Naive thymus-derived CD4-positive, alpha-beta T cell (primary cell): ENCODE results near the gene PTPRF. TPM values are rescaled to one million over a fixed set of nuclear protein-coding genes. Genes with fewer than 3 reads are reported as not detected.
A peak's percentile ranks its signal among the peaks of the same experiment; 100 is the strongest.

ENCODE experiments used
- ATAC-seq: fragments of 150-1000 bp; cut with Tn5 transposase; 2 replicates; pipeline ENCODE4 v1.10.0; 2021; ENCODE audit warnings: mild to moderate bottlenecking, moderate library complexity
- CTCF ChIA-PET: fragments of 350-600 bp; sonication (Branson Sonifier 250); formaldehyde crosslinking; loops from one replicate; lab custom pipeline; 2021; ENCODE audit warnings: antibody characterized with exemption; lab: Charles Lee
- POLR2A ChIA-PET: fragments of 350-600 bp; sonication (Branson Sonifier 250); formaldehyde crosslinking; loops from one replicate; lab custom pipeline; 2021; ENCODE audit warnings: antibody characterized with exemption, inconsistent platforms; lab: Charles Lee
- DNase-seq, 9 donors: peaks; one replicate each; pipeline versions ENCODE4 v3.0.0 to v3.0.0-alpha.2; 2020 to 2022; ENCODE audit warnings: mixed read lengths in 1 of 9
- H3K27ac ChIP-seq: one replicate; pipeline ENCODE4 v1.7.0; 2013; ENCODE audit warnings: mild to moderate bottlenecking, low read depth, low read length, moderate library complexity
- H3K27me3 ChIP-seq, 2 donors: one replicate each; pipeline ENCODE4 v1.7.0; 2013; ENCODE audit warnings: low read length in 2 of 2, mild to moderate bottlenecking in 2 of 2, moderate library complexity in 2 of 2; ENCODE audit not compliant: control insufficient read depth in 2 of 2, insufficient read depth in 2 of 2
- H3K36me3 ChIP-seq, 3 experiments: 1 replicate in 2 of 3; 2 replicates in 1 of 3; pipeline ENCODE4 v1.7.0; 2013; ENCODE audit warnings: low read length in 3 of 3, mild to moderate bottlenecking in 3 of 3, moderate library complexity in 1 of 3; ENCODE audit not compliant: insufficient read depth in 3 of 3, control insufficient read depth in 2 of 3
- H3K4me1 ChIP-seq, 2 donors: one replicate each; pipeline ENCODE4 v1.7.0; 2013; ENCODE audit warnings: low read length in 2 of 2, mild to moderate bottlenecking in 2 of 2, moderate library complexity in 1 of 2; ENCODE audit not compliant: control insufficient read depth in 2 of 2, insufficient read depth in 2 of 2
- H3K4me3 ChIP-seq: 2 replicates; pipeline ENCODE4 v1.7.0; 2013; ENCODE audit warnings: mild to moderate bottlenecking, low read length
- H3K9me3 ChIP-seq, 3 experiments: 1 replicate in 2 of 3; 2 replicates in 1 of 3; pipeline ENCODE4 v1.7.0; 2013; ENCODE audit warnings: low read length in 3 of 3; ENCODE audit not compliant: control insufficient read depth in 2 of 3
- H3K27ac Mint-ChIP-seq, 9 donors: one replicate each; pipeline ENCODE4 v1.8.0; 2020 to 2022; ENCODE audit warnings: mixed read lengths in 9 of 9, mild to moderate bottlenecking in 8 of 9, moderate library complexity in 5 of 9, inconsistent platforms in 2 of 9
- H3K27me3 Mint-ChIP-seq, 5 donors: one replicate each; pipeline ENCODE4 v1.8.0; 2021 to 2022; ENCODE audit warnings: mixed read lengths in 5 of 5, mild to moderate bottlenecking in 1 of 5
- H3K36me3 Mint-ChIP-seq, 5 donors: one replicate each; pipeline ENCODE4 v1.8.0; 2020 to 2022; ENCODE audit warnings: mixed read lengths in 5 of 5, mild to moderate bottlenecking in 3 of 5, inconsistent platforms in 1 of 5
- H3K4me1 Mint-ChIP-seq, 7 donors: one replicate each; pipeline ENCODE4 v1.8.0; 2020 to 2022; ENCODE audit warnings: mixed read lengths in 7 of 7, mild to moderate bottlenecking in 3 of 7, inconsistent platforms in 1 of 7
- H3K4me3 Mint-ChIP-seq, 10 donors: one replicate each; pipeline ENCODE4 v1.8.0; 2020 to 2022; ENCODE audit warnings: mild to moderate bottlenecking in 10 of 10, mixed read lengths in 10 of 10, moderate library complexity in 6 of 10, inconsistent platforms in 2 of 10
- H3K9me3 Mint-ChIP-seq, 11 donors: one replicate each; pipeline ENCODE4 v1.8.0; 2020 to 2022; ENCODE audit warnings: mixed read lengths in 11 of 11, mild to moderate bottlenecking in 4 of 11, inconsistent platforms in 1 of 11, moderate library complexity in 1 of 11
- intact Hi-C, 2 donors: fragments of 100-400 bp; cut with micrococcal nuclease; formaldehyde crosslinking; loops; one replicate each; pipeline ENCODE4 v1.15.1; 2023
- polyA plus RNA-seq, 2 donors: library from polyadenylated mRNA; unstranded; fragments of 300-500 nt; fragmentation: Illumina TruSeq; gene quantifications; one replicate each; pipeline ENCODE4 v1.2.3, GENCODE V29; 2021
- total RNA-seq, 6 experiments: library from RNA in 5 of 6; stranded (reverse) in 5 of 6; gene quantifications; 1 replicate in 5 of 6; 2 replicates in 1 of 6; pipeline ENCODE4 v1.2.3 and lab custom pipeline; 2021 to 2026

Gene PTPRF
- total and polyA plus RNA-seq, 7 experiments from 2014 or later, result 0.49 to 2.3 (median 1.8) TPM; not detected in 4

- Mint-ChIP-seq H3K4me3 (no peak overlapping the region), H3K27ac (no peak overlapping the region), H3K27me3 (no peaks in the 10 kb centered on the region), H3K4me1 (no peaks in the 10 kb centered on the region), H3K9me3 (no peaks in the 10 kb centered on the region), H3K36me3 (no peaks in the 10 kb centered on the region)
- Histone ChIP-seq H3K36me3 (no peaks in the 10 kb centered on the region), H3K4me1 (no peaks in the 10 kb centered on the region), H3K4me3 (no peak overlapping the region), H3K27ac (no peak overlapping the region), H3K27me3 (no peaks in the 10 kb centered on the region), H3K9me3 (no peaks in the 10 kb centered on the region)
- DNase-seq, result no peak
- ATAC-seq, result peak; percentile 34
- POLR2A ChIA-PET, result no interaction called here
- CTCF ChIA-PET, result no interaction called here
- intact Hi-C loops, result no loop called here
Observed at GRCh38 chr1:43597028-43597427, 66.3 kb downstream of the PTPRF start.

- DNase-seq, result no peak
- no peaks in the 10 kb centered on the region for H3K4me1 Mint-ChIP-seq
- ATAC-seq, result no peak
- no peaks in the 10 kb centered on the region for H3K9me3 ChIP-seq
- no peaks in the 10 kb centered on the region for H3K36me3 ChIP-seq
- intact Hi-C loops, result no loop called here
- H3K4me3 Mint-ChIP-seq, result no peak overlapping the region
- no peaks in the 10 kb centered on the region for H3K27me3 Mint-ChIP-seq
- no peak overlapping the region for H3K27ac Mint-ChIP-seq
- no peak overlapping the region for H3K4me3 ChIP-seq
- CTCF ChIA-PET, result no interaction called here
- H3K9me3 Mint-ChIP-seq, result no peaks in the 10 kb centered on the region
- no peaks in the 10 kb centered on the region for H3K36me3 Mint-ChIP-seq
- no peaks in the 10 kb centered on the region for H3K4me1 ChIP-seq
- no peak overlapping the region for H3K27ac ChIP-seq
- POLR2A ChIA-PET, result no interaction called here
- H3K27me3 ChIP-seq, result no peaks in the 10 kb centered on the region
Observed at GRCh38 chr1:43597721-43598120, 67.0 kb downstream of the PTPRF start.

GRCh38 chr1:43598622-43599021 lies 67.9 kb downstream of the PTPRF start:
- no peak overlapping the region for H3K27ac ChIP-seq
- Mint-ChIP-seq H3K36me3 (no peaks in the 10 kb centered on the region), H3K9me3 (no peaks in the 10 kb centered on the region), H3K4me1 (no peaks in the 10 kb centered on the region), H3K27ac (no peak overlapping the region), H3K4me3 (no peak overlapping the region), H3K27me3 (no peaks in the 10 kb centered on the region)
- DNase-seq (no peak), ATAC-seq (no peak)
- no peaks in the 10 kb centered on the region for H3K27me3 ChIP-seq
- no peaks in the 10 kb centered on the region for H3K36me3 ChIP-seq
- H3K4me1 ChIP-seq, result no peaks in the 10 kb centered on the region
- H3K9me3 ChIP-seq, result no peaks in the 10 kb centered on the region
- ChIA-PET CTCF (no interaction called here), POLR2A (no interaction called here)
- intact Hi-C loops, result no loop called here
- no peak overlapping the region for H3K4me3 ChIP-seq

DNA sequence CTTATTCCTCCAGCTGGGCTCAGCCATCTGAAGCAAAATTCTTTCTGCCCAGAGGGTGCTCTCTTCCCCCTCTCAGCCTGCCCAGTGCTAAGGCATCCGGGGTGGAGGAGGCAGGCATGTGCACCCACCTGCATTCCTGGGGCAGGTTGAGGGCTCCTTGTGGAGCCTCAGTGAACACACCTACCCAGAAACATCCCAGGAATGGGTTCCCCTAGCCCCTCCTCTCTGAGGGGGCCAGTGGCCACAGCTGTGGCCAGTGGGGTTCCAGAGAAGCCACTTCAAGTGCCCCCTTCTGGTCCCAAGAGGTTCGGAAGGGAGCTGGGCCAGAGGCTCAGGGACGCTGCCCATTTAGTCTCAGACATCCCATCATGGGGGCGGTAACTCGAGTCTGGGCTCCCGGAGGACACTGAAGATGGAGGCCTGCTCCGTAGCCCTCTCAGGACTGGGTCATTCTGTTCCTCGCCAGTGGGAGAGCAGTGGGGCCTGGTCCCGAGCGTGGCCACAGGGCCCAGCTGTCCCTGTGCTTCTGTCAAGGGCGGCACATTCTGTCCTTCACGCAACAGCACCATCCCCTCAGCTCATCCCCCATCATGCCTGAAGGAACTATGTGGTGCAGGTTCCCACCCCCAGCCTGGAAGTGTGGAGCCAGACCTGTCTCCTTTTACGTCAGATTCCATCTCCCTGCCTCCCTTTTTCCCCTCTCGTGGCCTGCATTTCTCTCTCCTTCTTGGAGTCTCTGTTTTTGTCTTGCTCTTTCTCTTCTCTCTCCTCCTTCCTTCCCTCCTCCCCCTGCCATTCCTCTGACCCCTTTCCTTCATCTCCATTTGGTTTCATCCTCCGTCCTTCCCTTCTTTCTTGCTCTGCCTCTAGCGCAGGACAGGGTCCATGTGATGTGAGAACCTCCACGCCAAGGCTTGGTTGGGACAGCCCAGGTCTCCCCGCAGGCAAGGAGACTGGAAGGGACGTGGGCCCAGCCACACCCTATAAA lies 69.6 kb downstream of the PTPRF start:
- Mint-ChIP-seq H3K4me3 (no peak overlapping the region), H3K27ac (peak overlapping the region in 1 of 9 donors; percentile 4)
- POLR2A ChIA-PET, result no interaction called here

DNA sequence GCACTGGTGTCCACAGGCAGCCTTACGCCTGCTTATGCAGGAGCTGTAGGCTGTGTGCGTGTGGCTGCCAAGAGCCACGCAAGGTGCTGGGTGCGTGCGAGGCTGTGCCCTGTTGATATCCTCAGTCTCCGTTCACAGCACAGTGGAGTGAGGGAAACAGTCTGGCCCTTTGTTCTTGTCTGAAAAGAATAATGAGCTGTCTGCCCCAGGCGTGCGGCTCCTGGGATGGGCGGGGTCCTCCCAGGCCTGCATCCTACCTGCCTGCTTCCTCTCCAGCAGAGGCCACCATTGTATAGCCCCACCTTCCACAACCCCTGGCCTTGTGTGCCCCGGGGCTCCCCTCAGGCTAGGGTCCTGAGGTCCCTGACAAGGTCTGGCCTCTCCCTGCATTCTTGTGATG lies 72.3 kb downstream of the PTPRF start:
- peaks cover 0 to 1% (median 0%) of the 10 kb centered on the region in 11 donors for H3K9me3 Mint-ChIP-seq
- Histone ChIP-seq H3K27ac (no peak overlapping the region), H3K27me3 (no peaks in the 10 kb centered on the region), H3K4me3 (no peak overlapping the region), H3K9me3 (no peaks in the 10 kb centered on the region), H3K36me3 (no peaks in the 10 kb centered on the region), H3K4me1 (no peaks in the 10 kb centered on the region)
- no peaks in the 10 kb centered on the region for H3K4me1 Mint-ChIP-seq
- ATAC-seq (no peak), DNase-seq (no peak)
- no peaks in the 10 kb centered on the region for H3K36me3 Mint-ChIP-seq
- ChIA-PET CTCF (interaction anchor here (0.6 kb wide), 1 partner anchor 237 kb away, joined by 3 read pairs; no protein-coding TSS in a partner anchor), POLR2A (no interaction called here)
- intact Hi-C loops, result no loop called here
- H3K27ac Mint-ChIP-seq, result no peak overlapping the region
- no peaks in the 10 kb centered on the region for H3K27me3 Mint-ChIP-seq
- no peak overlapping the region for H3K4me3 Mint-ChIP-seq

More for the DNA sequence above, 69.6 kb downstream of the PTPRF start:
- DNase-seq, result no peak
- no peaks in the 10 kb centered on the region for H3K4me1 ChIP-seq
- H3K4me1 Mint-ChIP-seq, result no peaks in the 10 kb centered on the region
- no peak overlapping the region for H3K27ac ChIP-seq
- H3K9me3 Mint-ChIP-seq, result no peaks in the 10 kb centered on the region
- no peak for ATAC-seq
- CTCF ChIA-PET, result no interaction called here
- H3K36me3 ChIP-seq, result no peaks in the 10 kb centered on the region
- H3K27me3 ChIP-seq, result no peaks in the 10 kb centered on the region
- H3K36me3 Mint-ChIP-seq, result no peaks in the 10 kb centered on the region
- intact Hi-C loops, result no loop called here
- no peaks in the 10 kb centered on the region for H3K27me3 Mint-ChIP-seq
- H3K9me3 ChIP-seq, result no peaks in the 10 kb centered on the region
- H3K4me3 ChIP-seq, result no peak overlapping the region

DNA sequence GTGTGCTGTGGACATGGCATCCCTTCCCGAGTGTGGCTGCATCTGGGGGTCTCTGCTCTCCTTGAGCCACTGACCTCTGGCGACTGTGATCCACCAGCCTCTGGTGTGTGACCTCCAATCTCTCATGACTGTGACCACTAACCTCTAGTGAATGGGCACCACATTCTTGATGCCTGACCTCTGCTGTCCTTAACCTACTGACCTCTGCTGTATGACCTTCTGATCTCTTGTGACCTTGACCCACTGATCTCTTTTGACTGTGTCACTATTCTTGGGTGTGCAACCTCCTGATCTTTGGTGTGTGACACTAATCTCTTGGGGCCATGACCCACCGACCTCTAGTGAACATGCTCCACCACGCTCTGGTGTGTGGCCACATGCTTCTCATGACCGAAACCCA lies 73.5 kb downstream of the PTPRF start:
- no peaks in the 10 kb centered on the region for H3K4me1 Mint-ChIP-seq
- no peak for ATAC-seq
- CTCF ChIA-PET, result no interaction called here
- no peak overlapping the region for H3K4me3 ChIP-seq
- H3K9me3 ChIP-seq, result no peaks in the 10 kb centered on the region
- no peak for DNase-seq
- intact Hi-C loops, result no loop called here
- H3K27ac Mint-ChIP-seq, result no peak overlapping the region
- H3K36me3 ChIP-seq, result no peaks in the 10 kb centered on the region
- H3K4me3 Mint-ChIP-seq, result no peak overlapping the region
- H3K27ac ChIP-seq, result no peak overlapping the region
- H3K4me1 ChIP-seq, result no peaks in the 10 kb centered on the region
- POLR2A ChIA-PET, result no interaction called here
- H3K9me3 Mint-ChIP-seq, result peaks cover 0 to 1% (median 0%) of the 10 kb centered on the region in 11 donors
- no peaks in the 10 kb centered on the region for H3K36me3 Mint-ChIP-seq
- H3K27me3 Mint-ChIP-seq, result no peaks in the 10 kb centered on the region
- H3K27me3 ChIP-seq, result no peaks in the 10 kb centered on the region

DNA sequence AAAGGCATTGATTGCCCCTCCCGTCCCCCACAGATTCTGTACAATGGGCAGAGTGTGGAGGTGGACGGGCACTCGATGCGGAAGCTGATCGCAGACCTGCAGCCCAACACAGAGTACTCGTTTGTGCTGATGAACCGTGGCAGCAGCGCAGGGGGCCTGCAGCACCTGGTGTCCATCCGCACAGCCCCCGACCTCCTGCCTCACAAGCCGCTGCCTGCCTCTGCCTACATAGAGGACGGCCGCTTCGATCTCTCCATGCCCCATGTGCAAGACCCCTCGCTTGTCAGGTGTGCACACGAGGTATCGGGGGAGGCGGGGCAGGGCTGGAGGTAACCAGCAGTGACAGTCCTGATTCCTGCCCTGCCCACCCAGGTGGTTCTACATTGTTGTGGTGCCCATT lies 74.5 kb downstream of the PTPRF start:
- Mint-ChIP-seq H3K4me1 (no peaks in the 10 kb centered on the region), H3K27me3 (no peaks in the 10 kb centered on the region), H3K27ac (no peak overlapping the region), H3K9me3 (peaks cover 0 to 1% (median 0%) of the 10 kb centered on the region in 11 donors), H3K4me3 (no peak overlapping the region), H3K36me3 (no peaks in the 10 kb centered on the region)
- ChIA-PET POLR2A (no interaction called here), CTCF (interaction anchor here (0.6 kb wide), 1 partner anchor 790 kb away, joined by 3 read pairs; no protein-coding TSS in a partner anchor)
- H3K27me3 ChIP-seq, result no peaks in the 10 kb centered on the region
- no peaks in the 10 kb centered on the region for H3K9me3 ChIP-seq
- H3K4me1 ChIP-seq, result no peaks in the 10 kb centered on the region
- intact Hi-C loops, result no loop called here
- H3K27ac ChIP-seq, result no peak overlapping the region
- DNase-seq, result no peak
- H3K36me3 ChIP-seq, result no peaks in the 10 kb centered on the region
- no peak for ATAC-seq
- H3K4me3 ChIP-seq, result no peak overlapping the region
